COR-L47 (cell line): ENCODE results near the gene SYT9.

Experiments used
- DNase-seq: peaks from one replicate; lab custom pipeline; 2025; lab: John Stamatoyannopoulos, UW

Gene SYT9, protein sequence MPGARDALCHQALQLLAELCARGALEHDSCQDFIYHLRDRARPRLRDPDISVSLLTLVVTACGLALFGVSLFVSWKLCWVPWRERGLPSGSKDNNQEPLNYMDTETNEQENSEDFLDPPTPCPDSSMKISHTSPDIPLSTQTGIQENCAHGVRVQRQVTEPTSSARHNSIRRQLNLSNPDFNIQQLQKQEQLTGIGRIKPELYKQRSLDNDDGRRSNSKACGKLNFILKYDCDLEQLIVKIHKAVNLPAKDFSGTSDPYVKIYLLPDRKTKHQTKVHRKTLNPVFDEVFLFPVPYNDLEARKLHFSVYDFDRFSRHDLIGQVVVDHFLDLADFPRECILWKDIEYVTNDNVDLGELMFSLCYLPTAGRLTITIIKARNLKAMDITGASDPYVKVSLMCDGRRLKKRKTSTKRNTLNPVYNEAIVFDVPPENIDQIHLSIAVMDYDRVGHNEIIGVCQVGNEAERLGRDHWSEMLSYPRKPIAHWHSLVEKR

GRCh38 chr11:7251836-7252682 lies at the start of gene SYT9:
Gene SYT9, plus strand, starts transcription at chr11:7251904. Its CDS starts 283 bp downstream, at chr11:7252187.
- no peak for DNase-seq

DNA sequence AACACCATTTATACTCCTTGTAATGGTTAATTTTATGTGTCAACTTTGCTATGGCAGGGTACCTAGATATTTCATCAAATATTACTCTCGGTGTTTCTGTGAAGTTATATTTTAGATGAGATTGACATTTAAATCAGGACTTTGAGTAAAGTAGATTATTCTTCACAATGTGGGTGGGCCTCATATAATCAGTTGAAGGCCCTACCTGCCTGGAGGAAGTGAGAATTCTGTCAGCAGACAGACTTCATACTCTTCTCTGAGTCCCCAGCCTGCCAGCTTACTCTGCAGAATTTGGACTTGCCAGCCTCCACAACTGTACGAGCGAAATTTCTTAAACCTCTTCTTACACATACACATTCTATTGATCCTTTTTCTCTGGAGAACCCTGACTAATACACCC lies 49.3 kb upstream of the SYT9 start:
- DNase-seq, result no peak

GRCh38 chr11:7204778-7205177 lies 46.9 kb upstream of the SYT9 start:
- DNase-seq, result no peak

- no peak for DNase-seq
These were observed 43.3 kb upstream of the SYT9 start for GRCh38 chr11:7208391-7208790.

GRCh38 chr11:7219491-7219890 lies 32.2 kb upstream of the SYT9 start:
- no peak for DNase-seq

GRCh38 chr11:7220636-7221035 lies 31.1 kb upstream of the SYT9 start:
- no peak for DNase-seq

GRCh38 chr11:7222619-7223018 lies 29.1 kb upstream of the SYT9 start:
- no peak for DNase-seq

DNA sequence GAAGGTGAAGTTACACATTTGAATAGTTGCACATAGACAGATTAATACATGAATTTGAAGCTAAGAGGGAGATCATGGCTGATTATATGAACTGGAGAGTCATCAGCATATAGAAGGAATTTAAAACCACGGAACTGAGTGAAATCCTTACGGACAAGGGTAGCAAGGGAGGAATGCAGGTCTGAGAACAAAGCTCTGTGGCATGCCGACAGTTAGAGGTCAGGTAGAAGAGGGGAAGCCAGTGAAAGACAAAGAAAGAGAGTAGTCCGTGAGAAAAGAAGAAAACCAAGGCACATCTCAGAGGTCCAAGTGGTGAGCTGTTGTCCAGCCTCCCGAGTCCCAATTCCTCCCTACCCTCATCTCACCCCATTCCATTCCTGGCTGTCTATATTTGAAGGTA lies 11.8 kb upstream of the SYT9 start:
- DNase-seq, result no peak

DNA sequence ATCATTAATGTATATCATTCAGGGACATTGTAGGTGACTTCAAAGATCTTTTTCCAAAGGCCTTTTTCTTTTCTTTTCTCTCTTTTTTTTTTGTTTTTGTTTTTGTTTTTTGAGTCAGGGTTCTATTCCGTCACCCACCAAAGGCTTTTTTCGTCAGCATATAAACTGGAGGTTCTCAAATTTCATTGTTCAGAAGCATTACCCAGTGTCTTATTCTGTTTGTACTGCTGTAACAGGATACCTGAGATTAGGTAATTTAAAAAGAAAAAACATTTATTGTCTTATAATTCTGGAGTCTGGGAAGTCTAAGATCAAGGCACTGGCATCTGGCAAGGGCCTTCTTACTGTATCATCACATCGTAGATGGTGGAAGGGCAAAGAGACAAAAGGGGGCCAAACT lies 6.4 kb upstream of the SYT9 start:
- DNase-seq, result no peak

- DNase-seq, result no peak
These were observed 5.5 kb upstream of the SYT9 start for GRCh38 chr11:7246179-7246578.

GRCh38 chr11:7250166-7250565 lies 1.5 kb upstream of the SYT9 start:
- DNase-seq, result no peak

DNA sequence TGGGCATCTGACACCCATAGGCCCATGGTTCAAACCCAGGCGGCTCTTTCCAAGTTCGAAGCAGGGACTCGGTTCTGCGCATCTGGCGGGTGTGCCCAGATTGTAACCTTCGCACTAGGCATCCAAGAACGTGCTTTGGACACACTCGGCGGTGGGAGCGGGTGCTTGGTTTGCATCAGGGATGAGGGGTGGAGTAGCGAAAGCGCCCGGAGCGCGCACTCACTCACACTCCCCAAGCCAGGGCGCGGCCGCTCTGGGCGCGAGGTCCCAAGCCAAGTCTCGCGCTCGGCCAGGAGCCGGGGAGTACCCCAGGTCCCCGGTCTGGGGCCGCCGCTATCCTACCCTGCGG lies 243 bp upstream of the SYT9 start:
- DNase-seq, result no peak

GRCh38 chr11:7252683-7253213 lies 1.0 kb downstream of the SYT9 start:
- DNase-seq, result no peak

GRCh38 chr11:7253800-7254199 lies 2.1 kb downstream of the SYT9 start:
- DNase-seq, result no peak

- no peak for DNase-seq
These were observed 3.1 kb downstream of the SYT9 start for GRCh38 chr11:7254731-7255291.

- no peak for DNase-seq
These were observed 5.2 kb downstream of the SYT9 start for GRCh38 chr11:7256943-7257342.

- DNase-seq, result no peak
These were observed 6.0 kb downstream of the SYT9 start for GRCh38 chr11:7257724-7258123.

DNA sequence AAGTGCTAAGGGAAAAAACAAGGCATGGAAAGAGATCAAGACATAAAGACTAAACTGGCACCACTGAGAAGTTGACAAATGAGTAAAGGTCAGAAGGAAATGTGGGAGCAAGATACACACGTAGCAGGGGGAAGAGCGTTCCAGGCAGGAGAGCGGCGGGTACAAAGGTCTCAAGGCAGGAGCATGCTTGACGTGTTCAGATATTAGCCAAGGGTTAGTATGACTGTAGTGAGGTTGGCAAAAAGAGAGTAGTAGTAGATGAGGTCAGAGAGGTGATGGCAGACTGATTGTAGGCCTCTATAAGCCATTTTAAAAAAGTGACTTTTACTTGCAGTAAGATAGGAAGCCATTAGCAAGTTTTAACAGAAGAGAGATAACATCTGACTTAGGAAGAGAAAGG lies 9.9 kb downstream of the SYT9 start:
- DNase-seq, result no peak

DNA sequence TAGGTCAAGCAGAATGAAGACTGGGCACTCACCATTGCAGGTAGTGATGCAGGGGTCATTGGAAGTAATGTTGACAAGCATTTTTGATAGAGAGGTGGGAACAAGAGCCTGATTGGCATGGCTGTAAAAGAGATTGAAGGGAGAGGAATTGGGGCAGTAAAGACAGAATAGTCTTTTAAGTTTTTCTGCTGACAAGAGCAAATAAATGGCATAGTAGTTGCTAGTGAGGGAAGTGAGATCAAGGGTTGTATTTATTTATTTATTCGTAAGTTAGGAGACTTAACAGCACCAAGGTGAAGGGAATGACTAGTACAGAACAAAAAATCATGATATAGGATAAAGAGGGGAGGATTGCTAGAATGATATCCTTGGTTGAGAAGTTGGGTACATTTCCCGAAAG lies 11.0 kb downstream of the SYT9 start:
- no peak for DNase-seq

GRCh38 chr11:7263842-7264241 lies 12.1 kb downstream of the SYT9 start:
- no peak for DNase-seq

DNA sequence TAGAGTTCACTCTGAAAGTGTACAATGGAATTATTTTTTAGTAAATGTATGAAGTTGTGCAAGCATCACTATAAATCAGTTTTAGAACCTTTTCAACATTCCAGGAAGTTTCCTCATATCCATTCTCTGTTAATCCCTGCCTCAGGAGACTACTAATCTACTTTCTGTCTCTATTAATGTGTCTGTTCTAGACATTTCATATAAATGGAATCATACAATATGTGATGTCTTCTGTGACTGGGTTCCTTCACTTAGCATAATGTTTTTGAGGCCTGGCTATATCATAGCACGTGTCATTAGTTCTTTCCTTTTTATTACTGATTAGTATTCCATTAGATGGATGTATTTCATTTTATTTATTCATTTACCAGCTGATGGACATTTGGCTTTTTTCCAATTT lies 17.1 kb downstream of the SYT9 start:
- no peak for DNase-seq

GRCh38 chr11:7270233-7270865 lies 18.6 kb downstream of the SYT9 start:
- DNase-seq, result no peak
